ENCODE data around the gene OR10G7.
"Not testable (repeated sequence)": the region's sequence is repeated elsewhere in the genome, so short reads cannot be mapped to it uniquely, and the experiment has no call there.

The OR10G7 gene

DNA sequence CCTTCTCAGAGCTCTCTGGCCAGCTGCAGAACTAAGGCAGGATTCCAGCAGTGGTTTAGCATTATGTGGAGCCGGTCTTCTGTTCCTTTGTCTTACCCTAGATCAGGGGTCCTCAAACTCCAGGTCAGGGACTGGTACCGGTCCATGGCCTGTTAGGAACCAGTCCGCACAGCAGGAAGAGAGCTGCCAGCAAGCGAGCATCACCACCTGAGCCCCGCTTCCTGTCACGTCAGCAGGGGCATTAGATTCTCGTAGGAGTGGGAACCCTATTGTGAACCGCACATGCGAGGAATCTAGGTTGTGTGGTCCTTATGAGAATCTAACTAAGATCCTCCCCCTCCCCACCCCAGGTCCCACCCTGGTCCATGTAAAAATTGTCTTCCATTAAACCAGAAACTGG lies 1.6 kb downstream of the OR10G7 start:
- H3K27ac ChIP-seq = no peak overlapping the region
- TF ChIP-seq CTCF (conservative IDR thresholded peaks at IDR 0.05) (no peak), ZFX (IDR thresholded peaks at IDR 0.05) (no peak)

- TF ChIP-seq CTCF (conservative IDR thresholded peaks at IDR 0.05) (no peak), ZFX (IDR thresholded peaks at IDR 0.05) (no peak)
- no peak overlapping the region for H3K27ac ChIP-seq
These were observed 4.5 kb downstream of the OR10G7 start for GRCh38 chr11:124036666-124037065.

DNA sequence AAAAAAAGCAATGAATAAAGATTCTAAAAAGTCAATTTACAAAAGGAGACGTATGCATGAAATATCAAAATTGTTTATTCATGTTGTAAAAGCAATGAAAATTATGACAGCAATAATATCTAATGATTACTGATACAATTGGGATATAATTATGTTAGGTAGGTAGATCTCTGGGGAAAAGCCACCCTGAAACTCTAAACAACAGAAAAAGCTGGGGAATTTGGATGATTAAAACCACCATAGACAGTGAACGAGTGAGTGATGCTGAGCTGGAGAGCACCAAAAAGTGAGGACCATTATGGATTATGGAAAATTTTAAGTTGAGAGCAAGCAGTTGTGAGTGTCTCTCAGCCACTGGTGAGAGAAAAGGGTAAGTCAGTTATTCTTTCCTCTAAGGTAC lies 14.6 kb downstream of the OR10G7 start, which contains the start of gene OR10G8:
TSS of gene OR10G8 (plus strand) at position 301 of the 400 bp plus-strand sequence. CDS start 2,825 bp downstream, outside the sequence.
- no peak for TF ChIP-seq ZFX (IDR thresholded peaks at IDR 0.05)
- TF ChIP-seq CTCF (conservative IDR thresholded peaks at IDR 0.05) = no peak
- no peak within 1 kb of the TSS for H3K27ac ChIP-seq

- not testable (repeated sequence) for H3K27ac ChIP-seq
These were observed 25.3 kb downstream of the OR10G7 start for GRCh38 chr11:124015837-124016236.

DNA sequence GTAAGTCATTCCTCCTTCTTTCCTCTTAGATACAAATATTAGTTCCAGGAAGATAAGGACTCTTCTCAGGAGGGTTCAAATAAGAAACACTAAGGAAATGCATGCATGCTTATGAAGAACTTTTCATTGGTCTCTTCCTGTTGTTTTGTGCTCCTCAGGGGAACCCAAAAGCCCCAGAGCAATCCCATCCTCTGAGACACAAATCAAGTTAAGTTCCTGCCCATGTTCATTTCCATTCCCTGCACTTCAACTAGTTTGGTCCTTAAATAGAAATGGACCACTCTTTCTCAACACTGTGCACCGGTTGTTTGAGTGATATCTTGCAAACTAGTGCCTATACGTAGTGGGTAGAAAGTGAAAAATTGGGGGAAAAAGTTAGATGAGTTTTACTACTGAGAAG lies 28.4 kb downstream of the OR10G7 start, which contains the start of gene OR10G4:
TSS of gene OR10G4 (plus strand) at position 301 of the 400 bp plus-strand sequence. CDS start 2,578 bp downstream, outside the sequence.
- TF ChIP-seq CTCF (conservative IDR thresholded peaks at IDR 0.05) (no peak), ZFX (IDR thresholded peaks at IDR 0.05) (no peak)
- H3K27ac ChIP-seq = no peak within 1 kb of the TSS

GRCh38 chr11:123995119-123995518 lies 46.0 kb downstream of the OR10G7 start, which contains the start of gene OR10G6:
Gene OR10G6 (minus strand): TSS chr11:123995161. CDS start chr11:123995161, 0 bp downstream.
- H3K27ac ChIP-seq = no peak within 1 kb of the TSS
- no peak for TF ChIP-seq CTCF (conservative IDR thresholded peaks at IDR 0.05)
- TF ChIP-seq ZFX (IDR thresholded peaks at IDR 0.05) = no peak
